Kidney (tissue), 14 donors: ENCODE measurements around the gene CBX5. TPM values are rescaled to one million over a fixed set of nuclear protein-coding genes. Genes with fewer than 3 reads are reported as not detected.

Source experiments
- DNase-seq, 5 donors: peaks; one replicate each; pipeline ENCODE4 v3.0.0-alpha.2; 2013 to 2020
- FAIRE-seq: peaks from 2 replicates; lab custom pipeline; 2012; peaks lifted over from hg19 to GRCh38; lab: Jason Lieb, UNC
- H3K27ac ChIP-seq, 2 donors: one replicate each; pipeline ENCODE4 v1.7.0; 2013; ENCODE audit warnings: low read depth in 2 of 2, low read length in 2 of 2, inconsistent platforms in 1 of 2
- H3K27me3 ChIP-seq: one replicate; pipeline ENCODE4 v1.7.1; 2013; ENCODE audit warnings: low read length, inconsistent platforms; ENCODE audit not compliant: control insufficient read depth, insufficient read depth
- H3K36me3 ChIP-seq, 3 donors: one replicate each; pipeline versions ENCODE4 v1.7.0 to v1.7.1; 2013; ENCODE audit warnings: low read length in 3 of 3, control low read depth in 1 of 3, inconsistent platforms in 1 of 3; ENCODE audit not compliant: insufficient read depth in 3 of 3, control insufficient read depth in 2 of 3
- H3K4me1 ChIP-seq, 3 donors: one replicate each; pipeline versions ENCODE4 v1.7.0 to v1.7.1; 2013; ENCODE audit warnings: low read length in 3 of 3, inconsistent platforms in 1 of 3, low read depth in 1 of 3; ENCODE audit not compliant: control insufficient read depth in 2 of 3, insufficient read depth in 2 of 3
- H3K4me3 ChIP-seq, 3 donors: one replicate each; pipeline versions ENCODE4 v1.7.0 to v1.8.1; 2013; ENCODE audit warnings: low read length in 3 of 3, control low read depth in 1 of 3, inconsistent platforms in 1 of 3
- H3K9ac ChIP-seq, 3 donors: one replicate each; pipeline versions ENCODE4 v1.7.0 to v1.7.1; 2013; ENCODE audit warnings: low read length in 3 of 3, control low read depth in 1 of 3, inconsistent platforms in 1 of 3
- H3K9me3 ChIP-seq, 3 donors: one replicate each; pipeline versions ENCODE4 v1.7.0 to v1.7.1; 2013; ENCODE audit warnings: low read length in 3 of 3, control low read depth in 1 of 3, inconsistent platforms in 1 of 3; ENCODE audit not compliant: control insufficient read depth in 2 of 3, insufficient read depth in 1 of 3
- CTCF ChIP-seq: IDR thresholded peaks from 3 replicates; pipeline ENCODE4 v1.5.1; 2012; ENCODE audit warnings: mild to moderate bottlenecking, moderate library complexity, borderline replicate concordance; ENCODE audit not compliant: insufficient read depth; ENCODE audit errors: extremely low read depth
- intact Hi-C: fragments of 100-400 bp; cut with DNase I; formaldehyde crosslinking; loops from one replicate; pipeline ENCODE4 v1.11.1; 2022
- polyA plus RNA-seq: library from polyadenylated mRNA; stranded (reverse); fragments of 350-450 nt; fragmentation: Illumina TruSeq; extraction: RNeasy Lipid Tissue Mini Kit (QIAGEN cat#74804); gene quantifications from one replicate; pipeline ENCODE4 v1.2.3, GENCODE V29; 2014; ENCODE audit warnings: low read depth, low replicate concordance; ENCODE audit not compliant: insufficient read depth
- total RNA-seq: library from RNA; stranded (reverse); fragmentation: NEBNext Ultra II Directional; extraction: Animal tissue kit (Norgen Biotek cat#: 25700); gene quantifications from one replicate; pipeline ENCODE4 v1.2.1, GENCODE V29; 2021
- donor health status: control.
- donor health status: control.
- donor health status: control.
- donor health status: control.
- donor health status: control.
- donor health status: DM: yes; HTN: yes; CAD: no.
- donor health status: Normal renal cell carcinoma (clear cell type).

CBX5 gene
- total and polyA plus RNA-seq, 2 donors from 2014 or later: 15.0 to 112 TPM

DNA sequence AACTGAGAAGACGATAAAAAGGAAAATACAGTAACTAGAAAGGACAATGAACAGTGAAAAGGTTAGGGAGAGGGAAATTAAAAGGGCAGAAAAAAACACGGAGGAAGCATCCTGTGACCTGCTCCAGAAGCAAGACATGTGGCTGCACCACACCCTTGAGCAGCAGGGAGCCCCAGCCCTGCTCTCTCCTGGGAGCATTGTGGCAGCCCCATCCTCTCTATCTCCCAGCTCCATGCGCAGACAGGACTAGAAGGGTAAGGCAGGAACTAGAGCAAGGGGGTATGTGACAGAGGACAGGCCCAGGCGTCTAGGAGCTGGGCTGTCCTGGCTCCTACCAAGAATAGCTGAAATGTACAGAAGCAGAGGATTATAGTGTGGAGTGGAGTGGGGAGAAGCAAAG lies 52.5 kb downstream of the CBX5 start:
- no peak for TF ChIP-seq CTCF
- Histone ChIP-seq H3K36me3 (no peaks in the 10 kb centered on the region), H3K27ac (no peak overlapping the region), H3K4me1 (peaks cover 0 to 4% (median 0%) of the 10 kb centered on the region in 3 donors), H3K27me3 (no peaks in the 10 kb centered on the region), H3K9me3 (no peaks in the 10 kb centered on the region), H3K4me3 (no peak overlapping the region), H3K9ac (no peak overlapping the region)
- FAIRE-seq (no peak), DNase-seq (peak in 1 of 5 donors; percentile 13)
- intact Hi-C loops: loop anchor here (10.0 kb wide), 1 partner anchor 147 kb away; no protein-coding TSS in a partner anchor

- no peak for TF ChIP-seq CTCF
- Histone ChIP-seq H3K9ac (no peak overlapping the region), H3K27me3 (no peaks in the 10 kb centered on the region), H3K4me1 (peaks cover 0 to 4% (median 0%) of the 10 kb centered on the region in 3 donors), H3K36me3 (no peaks in the 10 kb centered on the region), H3K4me3 (no peak overlapping the region), H3K27ac (no peak overlapping the region), H3K9me3 (no peaks in the 10 kb centered on the region)
- FAIRE-seq (no peak), DNase-seq (no peak)
- intact Hi-C loops: loop anchor here (10.0 kb wide), 1 partner anchor 149 kb away; no protein-coding TSS in a partner anchor
Observed at GRCh38 chr12:54225666-54226065, 54.3 kb downstream of the CBX5 start.

DNA sequence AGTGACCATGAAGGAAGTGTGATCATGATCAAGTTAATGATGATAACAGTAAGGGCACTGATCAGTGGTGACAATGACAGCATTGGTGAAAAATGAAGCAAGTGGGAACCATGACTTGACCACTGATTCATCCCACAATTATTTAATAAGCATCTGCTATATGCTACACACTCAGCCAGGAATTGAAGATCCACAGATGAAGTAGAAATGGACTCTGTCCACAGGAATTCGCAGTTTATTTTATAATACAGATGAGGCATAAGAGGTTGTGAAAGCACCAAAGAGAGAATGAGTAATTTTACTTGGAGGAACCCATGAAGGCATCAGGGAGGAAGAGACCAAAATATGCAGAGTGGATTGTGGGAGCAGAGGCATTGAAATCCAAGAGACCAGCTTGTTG lies 57.3 kb downstream of the CBX5 start:
- TF ChIP-seq CTCF: no peak
- no peak overlapping the region for H3K9ac ChIP-seq
- FAIRE-seq: no peak
- H3K4me1 ChIP-seq: peaks cover 0 to 3% (median 2%) of the 10 kb centered on the region in 3 donors
- H3K27me3 ChIP-seq: no peaks in the 10 kb centered on the region
- no peak overlapping the region for H3K4me3 ChIP-seq
- DNase-seq: no peak
- intact Hi-C loops: loop anchor here (10.0 kb wide), 1 partner anchor 152 kb away; no protein-coding TSS in a partner anchor
- H3K9me3 ChIP-seq: no peaks in the 10 kb centered on the region
- no peak overlapping the region for H3K27ac ChIP-seq
- no peaks in the 10 kb centered on the region for H3K36me3 ChIP-seq
